GM18517 (cell line): Measurements from ENCODE around the gene PRXL2C.
"Not testable (repeated sequence)": the region's sequence is repeated elsewhere in the genome, so short reads cannot be mapped to it uniquely, and the experiment has no call there.

Experiments
- ATAC-seq: cut with Tn5 transposase; IDR thresholded peaks from one replicate; pipeline ENCODE4 v1.9.1; 2021; ENCODE audit warnings: mild to moderate bottlenecking, moderate library complexity; ENCODE audit not compliant: unreplicated experiment

PRXL2C gene

GRCh38 chr9:96649620-96650324 lies 5.3 kb downstream of the PRXL2C start:
- no peak for ATAC-seq

- ATAC-seq = no peak
These were observed 8.8 kb downstream of the PRXL2C start for GRCh38 chr9:96646081-96646991.

GRCh38 chr9:96644137-96644536 lies 11.0 kb downstream of the PRXL2C start:
- ATAC-seq = no peak

DNA sequence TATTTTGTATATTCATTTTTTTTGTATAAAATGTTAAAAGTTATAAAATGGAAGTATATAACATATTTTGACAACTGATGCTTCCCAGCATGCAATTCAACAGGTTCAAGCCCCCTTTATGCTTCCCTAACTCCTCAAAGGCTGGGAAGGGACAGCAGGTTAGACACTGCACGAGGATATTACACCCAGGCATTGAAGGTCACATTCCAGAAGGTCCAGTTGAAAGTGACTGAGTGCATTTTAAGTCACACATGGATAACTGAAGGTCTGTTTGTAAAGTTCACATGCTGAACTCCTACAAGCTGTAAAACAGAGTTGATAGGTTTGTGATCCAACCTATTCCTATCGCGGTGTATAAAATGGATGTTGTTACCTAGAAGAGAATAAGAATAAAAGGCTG lies 13.6 kb downstream of the PRXL2C start:
- no peak for ATAC-seq

DNA sequence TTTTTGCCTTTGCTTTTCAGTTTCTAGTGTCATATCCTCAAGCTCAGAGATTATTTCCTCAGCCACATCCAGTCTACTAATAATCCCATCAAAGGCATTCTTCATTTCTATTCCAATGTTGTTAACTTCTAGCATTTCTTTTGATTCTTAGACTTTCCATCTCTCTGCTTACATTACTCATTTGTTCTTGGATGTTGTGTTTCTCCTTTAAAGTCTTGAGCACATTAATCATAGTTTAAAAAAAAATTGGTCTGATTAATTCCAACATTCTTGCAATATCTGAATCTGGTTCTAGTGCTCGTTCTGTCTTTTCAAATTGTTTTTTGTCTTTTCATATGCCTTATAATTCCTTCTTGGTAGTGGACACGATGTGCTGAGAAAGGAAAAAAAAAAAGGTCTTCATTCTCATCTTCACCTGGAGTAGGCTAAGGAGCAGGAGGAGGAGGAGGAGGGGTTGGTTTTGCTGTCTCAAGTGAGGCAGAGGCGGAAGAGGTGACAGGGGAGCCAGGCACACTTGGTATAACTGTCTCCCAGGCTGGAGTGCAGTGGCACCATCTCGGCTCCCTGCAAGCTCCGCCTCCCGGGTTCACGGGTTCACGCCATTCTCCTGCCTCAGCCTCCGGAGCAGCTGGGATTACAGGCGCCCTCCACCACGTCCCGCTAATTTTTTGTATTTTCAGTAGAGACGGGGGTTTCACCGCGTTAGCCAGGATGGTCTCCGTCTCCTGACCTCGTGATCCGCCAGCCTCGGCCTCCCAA lies 16.3 kb downstream of the PRXL2C start:
- ATAC-seq = no peak

- no peak for ATAC-seq
These were observed 18.7 kb downstream of the PRXL2C start for GRCh38 chr9:96636368-96636767.

DNA sequence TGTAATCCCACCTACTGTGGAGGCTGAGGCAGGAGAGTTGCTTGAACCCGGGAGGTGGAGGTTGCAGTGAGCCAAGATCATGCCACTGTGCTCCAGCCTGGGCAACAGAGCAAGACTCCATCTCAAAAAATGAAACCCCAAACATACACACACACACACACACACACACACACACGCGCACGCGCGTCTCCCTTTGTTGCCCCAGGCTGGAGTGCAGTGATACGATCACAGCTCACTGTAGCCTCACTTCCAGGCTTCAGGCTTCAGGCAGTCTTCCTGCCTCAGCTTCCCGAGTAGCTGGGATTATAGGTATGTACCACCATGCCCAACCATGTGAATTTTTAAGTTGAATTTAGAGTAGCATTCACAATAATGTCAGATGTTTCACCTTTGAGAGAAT lies 21.5 kb downstream of the PRXL2C start:
- not testable (repeated sequence) for ATAC-seq

DNA sequence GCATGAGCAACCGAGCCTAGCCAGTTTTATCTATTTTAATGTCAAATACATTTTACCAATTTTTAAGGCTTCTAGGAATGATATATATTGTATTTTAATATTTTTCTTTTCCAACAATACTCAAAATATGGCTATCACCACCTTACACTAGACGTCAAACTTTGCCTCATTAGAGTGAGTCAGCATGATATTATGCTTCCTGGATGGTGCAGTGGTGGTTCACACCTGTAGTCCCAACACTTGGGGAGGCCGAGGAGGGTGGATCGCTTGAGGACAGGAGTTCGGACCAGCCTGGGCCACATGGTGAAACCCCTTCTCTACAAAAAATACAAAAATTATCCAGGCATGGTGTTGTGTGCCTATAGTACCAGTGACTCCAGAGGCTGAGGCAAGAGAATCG lies 28.2 kb downstream of the PRXL2C start:
- no peak for ATAC-seq

DNA sequence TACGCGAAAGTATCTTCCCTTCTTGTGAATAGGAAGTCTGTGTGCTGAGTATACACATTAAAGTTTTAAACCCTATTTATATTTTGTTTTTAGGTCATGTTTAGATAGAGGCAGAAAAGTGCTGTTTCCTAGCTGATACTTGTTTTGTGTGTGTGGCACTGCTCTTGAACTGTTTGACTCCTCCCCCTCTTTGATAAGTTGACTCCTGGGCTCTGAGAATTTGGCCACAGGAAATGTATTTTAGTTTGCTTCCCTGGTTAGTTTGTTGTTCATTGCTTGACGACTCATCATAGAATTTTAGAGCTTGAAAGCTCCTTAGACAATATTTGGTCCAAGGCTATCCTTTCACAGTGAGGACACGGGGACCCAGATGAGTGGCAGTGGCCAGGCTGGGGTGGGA lies 33.5 kb downstream of the PRXL2C start:
- ATAC-seq = no peak

GRCh38 chr9:96620832-96621269 lies 34.3 kb downstream of the PRXL2C start:
- ATAC-seq = no peak

GRCh38 chr9:96620181-96620514 lies 35.0 kb downstream of the PRXL2C start:
- ATAC-seq = no peak

DNA sequence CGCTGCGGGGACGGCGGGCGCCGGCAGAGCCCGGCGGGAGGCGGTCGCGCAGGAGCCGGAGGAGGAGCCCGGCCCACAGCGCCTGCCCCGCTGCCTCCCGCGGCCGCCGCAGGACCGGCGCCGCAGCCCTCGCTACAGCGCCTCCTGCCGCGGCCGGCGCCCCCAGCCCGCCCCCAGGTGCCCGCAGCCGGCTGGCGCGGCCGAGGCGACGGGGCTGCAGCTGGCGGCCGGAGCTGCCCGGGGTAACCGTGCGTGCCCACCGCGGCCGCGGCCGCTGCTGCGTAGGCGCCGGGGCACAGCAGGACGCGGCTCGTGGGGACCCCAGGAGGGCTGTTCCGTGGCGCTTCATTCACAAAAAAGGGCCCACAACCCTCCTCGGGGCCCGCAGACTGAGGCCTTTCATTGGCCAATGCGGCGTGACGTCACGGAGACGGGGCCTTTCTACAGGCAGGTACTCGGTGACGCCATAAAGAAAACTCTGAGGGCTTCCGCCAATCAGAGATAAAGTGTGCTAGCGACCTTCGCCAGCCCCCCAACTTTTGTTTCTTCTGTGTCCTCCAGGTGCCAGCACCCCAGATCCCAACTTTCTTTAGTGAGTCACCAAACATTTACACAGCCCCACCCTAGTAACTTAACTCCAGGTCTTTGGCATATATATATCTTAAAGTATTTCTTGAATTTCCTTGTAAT lies 35.5 kb downstream of the PRXL2C start, which contains the start of gene CDC14B:
Gene CDC14B (minus strand): TSS at position 353 of the 690 bp plus-strand sequence. CDS start 465 bp downstream, outside the sequence.
- peak; percentile 59 for ATAC-seq

- no peak for ATAC-seq
These were observed 36.0 kb downstream of the PRXL2C start for GRCh38 chr9:96619124-96619465.

DNA sequence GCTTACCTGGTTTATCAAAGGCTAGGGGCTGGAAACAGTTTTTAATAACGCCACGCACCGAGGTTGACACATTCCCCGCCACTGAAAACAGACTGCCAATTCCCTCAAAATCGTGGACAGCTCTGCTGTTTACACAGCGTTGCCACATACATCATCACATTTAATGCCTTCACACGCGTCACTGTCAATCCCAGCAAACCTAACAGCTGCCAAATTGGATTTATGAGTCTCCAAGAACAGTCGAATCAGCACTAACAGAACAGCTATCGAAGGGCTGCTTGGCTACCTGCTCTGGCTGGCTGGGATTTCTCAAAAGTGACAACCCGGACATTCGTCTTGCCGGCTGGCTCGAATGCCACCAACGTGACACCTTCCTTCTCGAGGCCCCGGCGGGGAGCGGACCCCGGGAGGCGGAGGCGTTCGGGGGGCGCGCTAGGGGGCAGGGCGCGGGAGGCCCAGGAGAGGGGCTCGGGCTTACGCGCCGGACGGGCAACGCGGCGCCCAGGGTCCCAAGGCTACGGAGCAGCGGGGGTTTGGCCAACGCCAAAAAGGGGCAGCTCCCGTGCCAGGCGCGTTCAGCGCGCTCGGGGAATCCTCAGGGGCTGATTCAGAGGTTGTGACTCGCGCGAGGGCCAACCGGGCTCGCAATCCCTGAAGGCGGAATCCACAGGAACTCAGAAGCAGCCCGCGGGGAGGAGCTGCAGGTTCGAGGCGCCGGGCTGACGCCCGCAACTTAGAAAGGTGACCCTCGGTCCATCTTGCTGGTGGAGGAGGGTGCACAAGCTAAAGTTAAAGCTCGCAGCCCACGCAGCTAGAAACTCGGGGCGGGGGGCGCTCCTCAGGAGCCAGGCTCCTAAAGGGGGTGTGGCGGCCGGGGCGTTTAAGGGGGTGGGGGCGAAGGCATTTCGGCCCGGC lies 36.7 kb downstream of the PRXL2C start:
- ATAC-seq = no peak

DNA sequence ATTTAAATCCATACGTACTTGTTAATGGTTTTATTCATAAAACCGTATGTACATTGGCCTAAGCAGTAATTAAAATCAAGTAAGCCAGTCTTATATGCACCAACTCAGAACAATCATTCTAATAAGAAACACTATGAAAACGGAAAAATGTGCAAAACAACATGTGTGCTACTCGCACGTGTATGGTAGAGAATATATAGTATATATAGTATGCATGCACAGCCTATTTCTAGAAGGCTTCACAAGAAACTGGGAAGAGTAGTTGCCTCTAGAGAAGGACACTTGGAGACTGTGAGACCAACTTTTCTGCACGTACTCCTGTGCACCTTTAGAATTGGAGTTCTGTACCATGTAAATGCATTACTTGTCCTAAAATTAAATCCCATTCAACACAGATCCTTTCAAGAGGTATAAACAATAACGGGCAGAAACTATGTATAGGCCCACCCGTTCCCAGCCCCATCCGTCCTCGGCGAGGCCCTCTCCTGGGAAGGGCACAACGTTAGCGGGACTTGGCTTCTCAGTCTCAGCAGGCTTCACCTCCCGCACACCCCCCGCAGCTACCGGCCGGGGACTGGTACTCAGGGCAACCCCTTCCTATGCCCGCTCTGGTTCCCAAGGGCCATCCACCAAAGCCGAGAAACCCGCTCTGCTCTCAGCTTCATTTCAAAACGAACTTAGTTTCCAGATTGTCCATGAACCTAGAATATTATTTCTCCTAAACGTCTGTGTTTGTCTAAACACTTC lies 37.5 kb downstream of the PRXL2C start:
- ATAC-seq = no peak

DNA sequence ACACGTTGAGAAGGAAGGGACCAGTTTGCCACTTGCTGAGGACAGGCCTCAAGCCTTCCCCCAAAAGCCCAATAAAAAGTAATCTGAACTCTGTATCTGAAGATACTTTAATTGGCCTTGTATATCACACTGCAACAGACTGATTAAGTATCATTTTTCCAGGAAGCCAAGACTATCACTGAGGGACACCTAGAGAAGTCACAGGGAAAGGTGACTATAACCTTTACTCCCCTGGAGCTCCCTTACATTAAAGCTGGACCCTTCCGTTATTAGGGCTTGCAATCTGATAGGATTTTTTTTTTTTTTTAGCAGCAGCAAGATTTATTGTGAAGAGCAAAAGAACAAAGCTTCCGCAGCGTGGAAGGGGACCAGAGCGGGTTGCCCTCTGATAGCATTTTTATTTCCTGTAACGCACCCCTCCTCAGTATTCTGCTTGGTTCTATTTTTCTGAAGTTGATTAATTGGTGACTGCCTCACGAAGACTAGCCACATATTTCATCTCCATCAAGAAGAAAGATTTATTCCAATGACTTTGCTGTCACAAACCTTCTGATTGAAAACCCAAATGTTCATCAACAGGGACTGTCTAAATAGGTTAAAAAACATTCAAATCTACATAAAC lies 38.2 kb downstream of the PRXL2C start:
- no peak for ATAC-seq

DNA sequence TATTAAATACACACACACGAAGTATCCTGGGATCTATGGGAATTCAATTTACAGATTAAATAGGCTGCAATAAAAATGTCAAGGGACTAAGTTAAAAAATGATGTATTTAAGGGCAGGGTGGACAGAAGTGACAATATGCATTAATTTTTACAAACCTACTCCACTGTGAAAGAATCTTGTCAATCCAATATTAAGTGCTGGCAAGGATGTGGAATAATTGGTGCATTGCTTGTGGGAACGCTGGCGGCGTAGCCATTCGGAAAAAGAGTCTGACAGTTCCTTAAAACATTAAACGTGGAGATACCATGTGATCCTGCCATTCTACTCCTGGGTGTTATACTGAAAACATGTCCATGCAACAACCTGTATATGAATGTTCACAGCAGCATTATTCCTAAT lies 39.7 kb downstream of the PRXL2C start:
- ATAC-seq = no peak

GRCh38 chr9:96614664-96615063 lies 40.5 kb downstream of the PRXL2C start:
- ATAC-seq = not testable (repeated sequence)
